NT2/D1 (cell line): ENCODE data around the gene SATB2.

Source experiments
- DNase-seq: peaks from one replicate; pipeline ENCODE4 v3.0.0-alpha.2; 2011; ENCODE audit warnings: low read depth, low spot score
- H3K27me3 ChIP-seq: 2 replicates; pipeline ENCODE4 v1.6.0; 2011; ENCODE audit warnings: mild to moderate bottlenecking; ENCODE audit not compliant: insufficient read length, insufficient read depth
- H3K36me3 ChIP-seq: 2 replicates; pipeline ENCODE4 v1.6.1; 2011; ENCODE audit warnings: mild to moderate bottlenecking, low read length, mixed read lengths; ENCODE audit not compliant: insufficient read depth, insufficient read length
- H3K4me1 ChIP-seq: 2 replicates; pipeline ENCODE4 v1.5.1; 2011; ENCODE audit not compliant: insufficient read depth, insufficient read length
- H3K4me3 ChIP-seq: 2 replicates; pipeline ENCODE4 v1.5.1; 2011; ENCODE audit warnings: low read depth; ENCODE audit not compliant: insufficient read length
- H3K9ac ChIP-seq: 2 replicates; pipeline ENCODE4 v1.6.0; 2011; ENCODE audit warnings: low read depth; ENCODE audit not compliant: insufficient read length
- H3K9me3 ChIP-seq: 2 replicates; pipeline ENCODE4 v1.5.1; 2011; ENCODE audit warnings: mild to moderate bottlenecking, low read length; ENCODE audit not compliant: insufficient read depth
- SUZ12 ChIP-seq: IDR thresholded peaks from 2 replicates; pipeline ENCODE4 v1.6.1; 2011; ENCODE audit not compliant: insufficient read length, insufficient read depth; ENCODE audit errors: extremely low read depth
- YY1 ChIP-seq: IDR thresholded peaks from 2 replicates; pipeline ENCODE4 v1.6.1; 2011; ENCODE audit not compliant: insufficient read length, insufficient read depth
- ZNF274 ChIP-seq: IDR thresholded peaks from 2 replicates; pipeline ENCODE4 v1.6.1; 2011; ENCODE audit warnings: mild to moderate bottlenecking, low read depth, low read length

The SATB2 gene

DNA sequence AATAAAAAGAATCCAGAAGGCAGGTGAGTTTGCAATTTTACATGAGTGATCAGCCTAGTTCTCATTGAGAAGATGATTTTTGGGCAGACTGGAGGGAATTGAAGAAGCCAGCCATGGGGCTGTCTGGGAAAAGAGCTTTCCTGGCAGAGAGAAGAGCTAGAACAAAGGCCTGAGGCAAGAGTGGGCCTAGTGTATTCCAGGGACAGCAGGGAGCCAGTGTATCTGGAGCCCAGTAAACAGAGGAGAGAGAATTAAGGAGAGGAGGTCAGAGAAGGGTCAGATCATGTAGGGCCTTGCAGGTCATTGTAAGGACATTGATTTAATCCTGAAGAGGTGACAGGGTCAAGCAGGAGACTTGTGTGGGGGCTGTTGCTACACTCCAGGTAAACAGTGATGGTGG lies 195.8 kb downstream of the SATB2 start:
- H3K4me3 ChIP-seq: no peak overlapping the region
- H3K36me3 ChIP-seq: no peaks in the 10 kb centered on the region
- TF ChIP-seq SUZ12: no peak
- no peak for TF ChIP-seq YY1
- no peak for TF ChIP-seq ZNF274
- H3K9me3 ChIP-seq: peaks cover 13% of the 10 kb centered on the region; the same call in 1 of the 2 replicates
- H3K4me1 ChIP-seq: no peaks in the 10 kb centered on the region
- no peak overlapping the region for H3K9ac ChIP-seq
- no peaks in the 10 kb centered on the region for H3K27me3 ChIP-seq
- peak; percentile 32 for DNase-seq

DNA sequence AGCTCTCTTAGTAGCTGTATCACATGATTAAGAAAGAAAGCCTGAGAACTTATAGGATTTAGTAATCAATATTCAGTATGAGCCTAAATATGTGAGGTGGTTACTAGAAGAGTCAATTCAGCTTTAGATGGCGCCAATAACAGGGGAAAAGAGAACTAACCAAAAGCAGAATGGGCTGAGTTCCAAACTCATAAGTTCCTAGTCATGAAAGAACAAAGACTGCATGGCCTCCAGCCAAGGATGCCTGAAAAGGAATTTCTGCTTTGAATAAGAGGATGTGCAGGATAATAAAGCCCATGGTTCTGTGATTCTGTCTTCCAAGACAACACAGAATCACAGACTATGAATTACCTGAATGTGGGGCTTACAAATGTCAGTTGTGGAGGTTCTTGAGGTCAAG lies 196.5 kb downstream of the SATB2 start:
- Histone ChIP-seq H3K27me3 (no peaks in the 10 kb centered on the region), H3K4me3 (no peak overlapping the region), H3K36me3 (no peaks in the 10 kb centered on the region), H3K4me1 (no peaks in the 10 kb centered on the region), H3K9me3 (peaks cover 13% of the 10 kb centered on the region; the same call in 1 of the 2 replicates), H3K9ac (no peak overlapping the region)
- TF ChIP-seq YY1: no peak
- no peak for TF ChIP-seq SUZ12
- no peak for TF ChIP-seq ZNF274
- DNase-seq: no peak

DNA sequence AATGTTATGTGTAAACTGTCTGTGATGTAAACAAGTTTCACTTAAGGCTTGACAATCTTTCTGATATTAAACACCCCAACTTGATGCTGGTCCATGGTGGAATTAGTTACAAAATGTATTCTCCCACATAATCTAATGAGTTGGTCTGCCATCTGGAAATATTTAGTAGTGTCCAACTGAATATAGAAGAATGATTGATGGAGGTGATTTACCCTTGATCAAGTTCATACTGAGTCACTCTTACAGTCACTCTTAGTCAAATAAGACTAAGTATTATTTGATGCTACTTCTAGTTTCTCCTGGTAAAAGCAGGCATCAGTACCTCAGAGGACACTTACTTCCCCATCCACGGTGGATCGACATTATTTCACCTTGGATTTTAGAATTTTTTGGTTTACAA lies 198.1 kb downstream of the SATB2 start:
- no peaks in the 10 kb centered on the region for H3K36me3 ChIP-seq
- no peaks in the 10 kb centered on the region for H3K27me3 ChIP-seq
- no peak for DNase-seq
- H3K4me1 ChIP-seq: no peaks in the 10 kb centered on the region
- H3K9me3 ChIP-seq: peaks cover 13% of the 10 kb centered on the region; the same call in 1 of the 2 replicates
- TF ChIP-seq YY1 (no peak), SUZ12 (no peak), ZNF274 (no peak)
- no peak overlapping the region for H3K4me3 ChIP-seq
- no peak overlapping the region for H3K9ac ChIP-seq

DNA sequence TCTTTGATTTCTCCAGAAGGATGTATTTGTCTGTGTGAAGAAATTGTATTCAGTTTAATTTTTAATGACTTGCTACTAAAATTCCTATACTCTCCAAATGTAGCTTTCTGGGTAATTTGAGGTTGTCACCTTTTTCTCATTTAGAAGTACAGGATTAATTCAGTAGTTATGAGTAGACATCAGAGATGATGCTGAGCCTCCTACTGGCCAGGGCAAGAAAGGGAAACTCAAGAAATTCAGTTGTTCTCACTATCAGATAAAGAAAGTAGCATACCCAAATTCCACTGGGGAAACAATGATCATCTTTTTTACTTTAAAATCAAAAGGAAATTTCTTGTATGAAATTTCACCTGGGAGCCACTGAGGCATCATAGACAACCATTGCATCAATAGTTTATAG lies 199.4 kb downstream of the SATB2 start:
- H3K4me1 ChIP-seq: no peaks in the 10 kb centered on the region
- no peak overlapping the region for H3K9ac ChIP-seq
- no peak for TF ChIP-seq YY1
- TF ChIP-seq ZNF274: no peak
- no peak for TF ChIP-seq SUZ12
- peaks cover 5% of the 10 kb centered on the region; the same call in 1 of the 2 replicates for H3K9me3 ChIP-seq
- H3K27me3 ChIP-seq: no peaks in the 10 kb centered on the region
- no peak for DNase-seq
- no peak overlapping the region for H3K4me3 ChIP-seq
- no peaks in the 10 kb centered on the region for H3K36me3 ChIP-seq

DNA sequence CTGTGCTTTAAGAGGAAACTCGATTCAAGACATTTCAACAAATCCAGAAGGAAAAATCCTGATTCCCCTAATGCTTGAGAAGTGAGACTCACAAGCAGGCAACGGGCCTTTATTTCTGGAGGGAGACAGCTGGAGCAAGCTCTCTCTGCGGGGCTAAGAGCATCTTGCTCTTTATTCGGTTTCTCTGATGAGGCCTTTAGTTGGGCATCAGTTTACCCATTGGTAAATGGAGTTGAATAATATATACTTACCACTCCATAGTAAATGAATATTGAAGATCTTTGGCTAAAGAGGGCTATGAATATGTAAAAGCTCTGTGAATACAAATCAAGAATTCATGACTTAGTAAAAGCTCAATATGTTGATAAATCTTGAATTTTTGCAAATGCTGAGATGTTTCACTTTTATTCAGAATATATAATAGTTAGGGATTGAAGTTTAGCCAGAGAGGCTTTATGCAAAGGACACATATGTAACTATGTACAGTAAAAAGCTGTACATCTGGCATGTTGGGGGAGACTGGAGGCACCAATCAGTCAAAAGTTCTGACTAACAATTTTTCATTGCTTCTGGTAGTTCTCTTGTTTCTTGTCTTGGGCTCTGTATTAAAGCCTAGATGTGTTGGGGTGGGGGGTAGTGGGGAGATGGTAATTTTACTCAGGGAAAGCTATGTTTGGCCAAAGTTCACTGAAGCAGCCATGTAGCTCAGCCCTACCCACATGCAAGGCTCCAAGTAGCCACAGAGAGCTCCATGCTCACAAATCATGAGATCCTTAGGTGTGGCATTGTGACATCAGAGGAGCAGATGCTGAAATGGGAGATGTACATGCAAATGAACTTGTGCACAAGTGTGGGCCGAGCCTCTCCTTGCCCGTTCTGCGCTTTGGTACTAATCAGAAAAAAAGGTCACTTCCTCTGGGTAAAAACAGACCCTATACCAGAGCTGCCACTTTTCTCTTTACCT lies 200.2 kb downstream of the SATB2 start:
- Histone ChIP-seq H3K9ac (no peak overlapping the region), H3K27me3 (no peaks in the 10 kb centered on the region)
- DNase-seq: no peak

DNA sequence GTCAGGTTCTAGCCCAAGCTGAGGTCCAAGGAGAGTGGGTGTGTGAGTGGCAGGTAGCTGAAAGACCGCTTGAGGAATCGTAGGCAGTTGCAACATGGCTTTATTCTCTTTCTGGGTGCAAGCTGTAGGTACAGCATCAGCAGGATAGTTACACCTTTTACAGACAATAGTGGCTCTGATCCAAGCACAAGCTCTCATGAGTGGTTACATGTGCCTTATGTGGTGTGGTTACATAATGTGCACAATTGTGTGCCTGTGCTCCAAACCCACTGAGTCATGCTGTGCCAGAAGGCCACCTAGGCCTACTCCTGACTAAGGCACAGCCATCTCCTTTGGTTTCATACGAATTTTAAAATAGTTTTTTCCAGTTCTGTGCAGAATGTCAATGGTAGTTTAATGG lies 227.6 kb downstream of the SATB2 start:
- no peak for TF ChIP-seq SUZ12
- no peak for TF ChIP-seq ZNF274
- TF ChIP-seq YY1: no peak
- Histone ChIP-seq H3K9me3 (no peaks in the 10 kb centered on the region), H3K4me3 (no peak overlapping the region), H3K36me3 (no peaks in the 10 kb centered on the region), H3K4me1 (no peaks in the 10 kb centered on the region), H3K27me3 (no peaks in the 10 kb centered on the region), H3K9ac (no peak overlapping the region)
- DNase-seq: no peak

More for the DNA sequence above, 200.2 kb downstream of the SATB2 start:
- no peak for TF ChIP-seq SUZ12
- TF ChIP-seq ZNF274: no peak
- no peak for TF ChIP-seq YY1
- no peaks in the 10 kb centered on the region for H3K4me1 ChIP-seq
- H3K9me3 ChIP-seq: no peaks in the 10 kb centered on the region; the same call in 1 of the 2 replicates
- H3K36me3 ChIP-seq: no peaks in the 10 kb centered on the region
- H3K4me3 ChIP-seq: no peak overlapping the region

DNA sequence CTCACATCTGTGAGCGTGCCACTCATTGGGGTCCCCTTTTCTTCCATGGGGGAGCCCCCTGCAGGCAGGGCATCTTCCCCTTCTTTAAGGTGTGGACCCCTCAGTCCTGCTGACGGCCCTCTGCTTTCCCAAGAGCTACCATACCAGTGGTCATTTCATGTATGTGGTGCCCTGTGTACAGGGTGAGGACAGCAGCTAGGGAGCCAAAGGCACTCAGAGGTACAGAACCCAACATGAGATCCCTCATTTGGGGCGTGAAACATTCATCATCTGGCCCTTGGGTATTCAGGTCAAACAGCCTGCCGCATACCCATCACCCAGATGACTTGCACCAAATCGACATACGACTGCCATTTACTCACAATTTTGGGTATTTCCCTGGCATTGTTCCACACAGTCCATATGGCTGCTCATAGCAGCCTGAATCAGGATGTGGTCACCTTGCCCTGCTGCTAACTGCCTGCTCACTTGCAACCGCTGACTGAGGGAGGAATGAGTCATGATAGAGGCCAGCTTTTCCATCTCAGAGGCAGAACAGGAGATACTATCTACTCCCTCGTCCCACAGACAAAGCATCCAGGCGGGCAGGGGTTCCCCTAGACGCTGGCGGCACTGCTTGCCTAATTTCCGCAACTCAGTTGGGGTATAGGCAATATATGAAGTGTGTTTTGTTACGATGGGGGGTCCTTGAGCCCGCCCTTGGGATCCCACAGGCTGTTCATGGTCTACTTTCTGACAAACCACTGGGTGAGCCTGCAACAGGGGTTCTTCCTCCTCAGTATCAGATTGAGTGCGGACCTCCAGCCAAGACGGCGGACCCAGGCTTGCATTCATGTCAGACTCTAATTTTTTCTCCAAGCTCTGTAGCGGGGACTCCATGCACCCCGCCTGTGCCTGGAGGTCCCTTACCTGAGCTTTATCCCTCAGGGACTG lies 228.6 kb downstream of the SATB2 start:
- H3K36me3 ChIP-seq: no peaks in the 10 kb centered on the region
- TF ChIP-seq SUZ12: no peak
- TF ChIP-seq YY1: no peak
- no peak for TF ChIP-seq ZNF274
- H3K27me3 ChIP-seq: no peaks in the 10 kb centered on the region
- H3K4me1 ChIP-seq: no peaks in the 10 kb centered on the region
- no peaks in the 10 kb centered on the region for H3K9me3 ChIP-seq
- H3K4me3 ChIP-seq: no peak overlapping the region
- no peak overlapping the region for H3K9ac ChIP-seq
- no peak for DNase-seq
